22Rv1 (cell line): ENCODE results near the gene MS4A10.

Source experiments
- CTCF ChIP-seq: fragments of 450-650 bp; IDR thresholded peaks from 2 replicates; pipeline ENCODE4 v1.5.1; 2017; ENCODE audit warnings: mild to moderate bottlenecking
- ZFX ChIP-seq: fragments of 450-650 bp; IDR thresholded peaks from 2 replicates; pipeline ENCODE4 v1.6.1; 2017; ENCODE audit warnings: antibody characterized with exemption, borderline replicate concordance

DNA sequence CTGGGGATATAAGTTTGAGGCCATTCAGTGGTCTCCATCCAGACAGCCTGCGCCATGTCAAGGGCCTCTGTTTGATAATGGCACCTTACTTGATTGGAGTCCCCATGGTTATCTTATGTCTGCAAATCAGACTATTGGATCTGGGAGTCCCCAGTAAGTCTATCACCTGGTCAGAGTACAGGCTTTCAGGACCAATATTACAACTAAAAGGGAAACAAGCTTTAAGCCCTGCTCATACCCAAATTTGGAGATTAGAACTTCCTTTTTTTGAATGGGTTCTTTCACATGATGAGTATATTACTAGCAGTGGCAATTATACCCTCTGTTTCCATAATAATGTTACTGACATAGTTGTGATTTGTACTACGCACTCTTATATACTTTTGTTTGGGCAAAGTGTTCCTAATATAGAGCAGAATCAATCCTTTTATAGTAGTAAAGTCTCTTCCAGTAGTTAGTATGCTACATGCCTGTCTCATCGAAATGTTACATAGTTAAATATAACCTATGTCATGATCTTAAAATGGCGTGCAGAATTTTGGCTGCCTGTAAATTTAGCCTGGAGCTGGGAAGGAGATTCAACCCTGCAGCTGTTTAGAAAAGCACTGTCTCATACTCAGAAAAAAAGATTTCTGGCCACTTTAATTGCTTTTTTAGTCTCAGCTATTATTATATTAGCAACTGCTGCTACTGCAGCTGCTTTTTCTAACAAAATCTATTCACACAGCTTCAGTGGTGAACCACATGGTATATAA, 23.5 kb upstream of the MS4A10 start:
- TF ChIP-seq CTCF = no peak
- no peak for TF ChIP-seq ZFX
